PC-3 (cell line): ENCODE measurements around the gene GJA8.

Source experiments
- EZH2 ChIP-seq: fragments of 300-600 bp; sonication (generic); IDR thresholded peaks from one replicate; pipeline ENCODE4 v1.6.1; 2017; ENCODE audit warnings: antibody characterized with exemption, mild to moderate bottlenecking, low read length; ENCODE audit not compliant: unreplicated experiment
- EZH2phosphoT487 ChIP-seq: fragments of 300-600 bp; sonication (generic); IDR thresholded peaks from 2 replicates; pipeline ENCODE4 v1.6.1; 2018; ENCODE audit warnings: mild to moderate bottlenecking, antibody characterized with exemption, low read length, borderline replicate concordance
- TF ChIP-seq, protein P1 (sequence below): fragments of 300-600 bp; sonication (generic); conservative IDR thresholded peaks from 2 replicates; pipeline ENCODE4 v1.5.1; 2017; ENCODE audit warnings: antibody characterized with exemption, low read depth, mild to moderate bottlenecking, low read length

DNA sequence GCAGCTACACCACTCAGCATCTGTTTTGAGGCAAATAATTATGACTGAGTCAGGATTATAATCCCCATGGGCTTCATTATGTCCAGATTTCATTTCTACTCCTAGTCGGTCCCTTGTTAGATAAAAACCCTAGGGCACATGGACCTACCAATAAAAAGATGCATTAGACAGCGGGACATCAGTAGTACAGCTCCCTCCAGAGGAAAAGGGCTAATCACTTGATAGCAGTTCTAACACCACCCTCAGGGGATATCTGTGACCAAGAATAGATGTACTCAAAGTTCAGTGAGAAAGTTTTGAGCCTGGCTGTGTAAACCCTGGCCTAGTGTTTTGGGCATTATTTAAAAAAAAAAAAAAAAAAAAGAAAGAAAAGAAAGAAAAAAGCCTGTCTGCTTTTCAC, 10.0 kb downstream of the GJA8 start:
- TF ChIP-seq, protein P1, sequence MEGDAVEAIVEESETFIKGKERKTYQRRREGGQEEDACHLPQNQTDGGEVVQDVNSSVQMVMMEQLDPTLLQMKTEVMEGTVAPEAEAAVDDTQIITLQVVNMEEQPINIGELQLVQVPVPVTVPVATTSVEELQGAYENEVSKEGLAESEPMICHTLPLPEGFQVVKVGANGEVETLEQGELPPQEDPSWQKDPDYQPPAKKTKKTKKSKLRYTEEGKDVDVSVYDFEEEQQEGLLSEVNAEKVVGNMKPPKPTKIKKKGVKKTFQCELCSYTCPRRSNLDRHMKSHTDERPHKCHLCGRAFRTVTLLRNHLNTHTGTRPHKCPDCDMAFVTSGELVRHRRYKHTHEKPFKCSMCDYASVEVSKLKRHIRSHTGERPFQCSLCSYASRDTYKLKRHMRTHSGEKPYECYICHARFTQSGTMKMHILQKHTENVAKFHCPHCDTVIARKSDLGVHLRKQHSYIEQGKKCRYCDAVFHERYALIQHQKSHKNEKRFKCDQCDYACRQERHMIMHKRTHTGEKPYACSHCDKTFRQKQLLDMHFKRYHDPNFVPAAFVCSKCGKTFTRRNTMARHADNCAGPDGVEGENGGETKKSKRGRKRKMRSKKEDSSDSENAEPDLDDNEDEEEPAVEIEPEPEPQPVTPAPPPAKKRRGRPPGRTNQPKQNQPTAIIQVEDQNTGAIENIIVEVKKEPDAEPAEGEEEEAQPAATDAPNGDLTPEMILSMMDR = no peak
- TF ChIP-seq EZH2 = no peak
- TF ChIP-seq EZH2phosphoT487 = no peak
